NCI-H446 (cell line): ENCODE data around the gene P2RY6.
A peak's percentile ranks its signal among the peaks of the same experiment; 100 is the strongest.
"Not testable (repeated sequence)": the region's sequence is repeated elsewhere in the genome, so short reads cannot be mapped to it uniquely, and the experiment has no call there.

Experiments used
- DNase-seq, 2 experiments: peaks; one replicate each; lab custom pipeline; 2025; lab: John Stamatoyannopoulos, UW

Gene P2RY6

GRCh38 chr11:73260127-73260457 lies 12.0 kb upstream of the P2RY6 start:
- DNase-seq, result no peak

GRCh38 chr11:73262851-73263495 lies 9.2 kb upstream of the P2RY6 start:
- no peak for DNase-seq

GRCh38 chr11:73263640-73264039 lies 8.5 kb upstream of the P2RY6 start:
- DNase-seq, result no peak

- no peak for DNase-seq
These were observed 6.8 kb upstream of the P2RY6 start for GRCh38 chr11:73265278-73265810.

GRCh38 chr11:73265853-73266645 lies 6.1 kb upstream of the P2RY6 start:
- DNase-seq, result no peak

- no peak for DNase-seq
These were observed 5.5 kb upstream of the P2RY6 start for GRCh38 chr11:73266646-73267020.

GRCh38 chr11:73267122-73267846 lies 4.9 kb upstream of the P2RY6 start:
- no peak for DNase-seq

GRCh38 chr11:73267906-73268540 lies 4.1 kb upstream of the P2RY6 start:
- no peak for DNase-seq

- DNase-seq, result no peak
These were observed 3.4 kb upstream of the P2RY6 start for GRCh38 chr11:73268671-73269271.

GRCh38 chr11:73269459-73270015 lies 2.6 kb upstream of the P2RY6 start:
- DNase-seq, result no peak

GRCh38 chr11:73270016-73270854 lies 1.9 kb upstream of the P2RY6 start:
- DNase-seq, result no peak

- no peak for DNase-seq
These were observed 1.2 kb upstream of the P2RY6 start for GRCh38 chr11:73270855-73271477.

- DNase-seq, result not testable (repeated sequence)
These were observed 666 bp upstream of the P2RY6 start for GRCh38 chr11:73271478-73271865.

GRCh38 chr11:73272680-73273038 lies 521 bp downstream of the P2RY6 start:
- no peak for DNase-seq

- peak in 1 of 2 experiments; percentile 62 for DNase-seq
These were observed 1.2 kb downstream of the P2RY6 start for GRCh38 chr11:73273222-73273895.

GRCh38 chr11:73274191-73274590 lies 2.1 kb downstream of the P2RY6 start:
- not testable (repeated sequence) for DNase-seq

GRCh38 chr11:73274722-73275380 lies 2.7 kb downstream of the P2RY6 start:
- DNase-seq, result no peak

- DNase-seq, result no peak
These were observed 3.2 kb downstream of the P2RY6 start for GRCh38 chr11:73275381-73275750.

- DNase-seq, result no peak
These were observed 5.3 kb downstream of the P2RY6 start for GRCh38 chr11:73277467-73277866.
